HG03575 (cell line): ENCODE results near the gene DTYMK.
"Not testable (repeated sequence)": the region's sequence is repeated elsewhere in the genome, so short reads cannot be mapped to it uniquely, and the experiment has no call there.

Source experiments
- ATAC-seq: cut with Tn5 transposase; IDR thresholded peaks from one replicate; pipeline ENCODE4 v1.9.1; 2021; ENCODE audit not compliant: unreplicated experiment, insufficient number of reproducible peaks, low FRiP score; ENCODE audit errors: extremely low read depth

The DTYMK gene

GRCh38 chr2:241686650-241687425, at the start of gene DTYMK:
DTYMK (minus strand) TSS chr2:241686815; CDS start chr2:241686783, 32 bp downstream.
- no peak for ATAC-seq

- ATAC-seq, result no peak
Observed at GRCh38 chr2:241736111-241736510, 49.5 kb upstream of the DTYMK start.

DNA sequence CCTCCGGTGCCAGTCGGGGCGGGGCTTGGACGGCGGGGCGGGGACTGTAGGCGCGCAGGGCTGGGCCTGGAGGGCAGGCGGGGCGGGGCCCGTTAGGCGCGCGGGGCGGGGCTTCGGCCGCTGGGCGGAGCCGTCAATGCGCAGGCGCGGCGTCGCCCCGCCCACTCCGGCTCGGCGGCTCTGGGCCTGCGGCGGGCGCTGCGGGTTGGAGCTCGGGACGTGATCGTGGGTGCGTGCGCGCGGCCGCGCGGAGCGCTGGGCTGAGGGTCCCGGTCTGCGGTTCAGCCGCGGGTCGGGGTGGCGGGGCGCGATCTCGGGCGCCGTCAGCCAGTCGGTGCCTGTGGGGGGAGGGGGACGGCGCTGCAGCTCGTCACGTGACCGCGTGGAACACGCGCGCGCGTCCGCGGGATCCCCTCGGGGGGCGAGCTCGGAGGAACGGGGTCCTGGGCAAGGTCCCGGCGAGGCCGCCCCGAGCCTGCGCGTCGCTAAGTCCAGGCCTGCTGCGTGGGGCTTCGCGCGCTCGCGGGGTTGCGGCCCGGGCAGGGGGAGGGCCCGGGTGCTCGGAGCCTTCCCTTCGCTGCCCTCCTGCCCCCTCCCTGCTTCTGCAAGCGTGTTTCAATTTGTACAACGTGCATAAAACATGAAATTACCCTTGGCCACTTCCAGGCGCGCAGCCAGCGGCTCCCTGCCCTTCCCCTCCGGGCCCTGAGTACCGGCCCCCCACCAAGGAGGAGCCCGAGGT, 48.0 kb upstream of the DTYMK start, which contains the start of gene D2HGDH:
TSS of gene D2HGDH (plus strand) at position 164 of the 742 bp plus-strand sequence. CDS start 595 bp downstream, outside the sequence.
- no peak for ATAC-seq

DNA sequence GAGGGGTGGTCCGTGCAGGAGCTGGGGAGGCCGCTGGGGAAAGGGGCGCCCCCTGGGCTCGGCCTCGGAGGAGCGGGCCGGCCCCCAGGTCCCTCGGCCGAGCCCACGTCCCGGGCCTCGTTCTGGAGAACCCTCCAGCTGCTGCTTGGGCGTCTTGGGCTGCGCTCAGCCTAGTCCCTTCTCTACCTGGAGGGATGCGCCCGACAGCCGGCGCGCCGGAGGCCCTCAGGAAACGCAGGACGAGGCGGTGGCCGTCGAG, 47.5 kb upstream of the DTYMK start:
- ATAC-seq, result no peak

GRCh38 chr2:241733391-241734207, 47.0 kb upstream of the DTYMK start:
- ATAC-seq, result no peak

GRCh38 chr2:241732513-241733186, 46.0 kb upstream of the DTYMK start:
- not testable (repeated sequence) for ATAC-seq

GRCh38 chr2:241730671-241731293, 44.2 kb upstream of the DTYMK start:
- no peak for ATAC-seq

DNA sequence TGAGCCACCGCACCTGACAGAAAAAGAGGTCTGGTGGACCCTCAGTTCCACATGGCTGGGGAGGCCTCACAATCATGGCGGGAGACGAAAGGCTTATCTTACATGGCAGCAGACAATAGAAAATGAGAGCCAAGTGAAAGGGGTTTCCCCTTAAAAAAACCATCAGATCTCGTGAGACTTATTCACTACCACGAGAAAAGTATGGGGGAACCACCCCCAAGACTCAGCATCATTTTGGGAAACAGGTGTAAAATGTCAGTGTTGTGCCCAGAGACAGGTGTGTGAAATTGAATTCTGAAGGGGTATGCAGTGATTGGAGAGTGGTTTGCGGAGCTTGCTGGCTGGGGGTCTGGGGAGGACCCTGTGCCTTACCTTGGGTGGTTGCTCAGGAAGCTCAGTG, 43.3 kb upstream of the DTYMK start:
- no peak for ATAC-seq

- no peak for ATAC-seq
Observed at GRCh38 chr2:241728627-241729026, 42.0 kb upstream of the DTYMK start.

GRCh38 chr2:241728000-241728399, 41.4 kb upstream of the DTYMK start:
- ATAC-seq, result no peak

DNA sequence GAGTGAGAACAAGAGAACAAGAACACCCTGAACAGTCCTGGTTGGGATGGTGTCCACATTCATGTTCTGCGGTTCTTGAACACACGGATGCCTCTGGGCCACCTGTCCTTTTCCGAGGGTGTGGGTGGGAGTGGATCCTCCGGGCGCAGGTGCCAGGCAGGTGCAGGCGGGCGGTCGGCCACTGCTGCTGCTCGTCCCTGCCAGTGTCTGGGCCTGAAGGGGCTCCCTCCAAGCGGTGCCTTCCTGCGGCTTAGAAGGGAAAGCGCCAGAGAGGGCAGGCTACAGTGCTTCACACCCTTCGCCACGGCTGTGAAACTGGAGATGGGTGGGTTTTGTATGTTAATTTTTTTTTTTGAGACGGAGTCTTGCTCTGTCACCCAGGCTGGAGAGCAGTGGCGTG, 39.8 kb upstream of the DTYMK start:
- no peak for ATAC-seq

- ATAC-seq, result no peak
Observed at GRCh38 chr2:241724975-241725870, 38.6 kb upstream of the DTYMK start.

DNA sequence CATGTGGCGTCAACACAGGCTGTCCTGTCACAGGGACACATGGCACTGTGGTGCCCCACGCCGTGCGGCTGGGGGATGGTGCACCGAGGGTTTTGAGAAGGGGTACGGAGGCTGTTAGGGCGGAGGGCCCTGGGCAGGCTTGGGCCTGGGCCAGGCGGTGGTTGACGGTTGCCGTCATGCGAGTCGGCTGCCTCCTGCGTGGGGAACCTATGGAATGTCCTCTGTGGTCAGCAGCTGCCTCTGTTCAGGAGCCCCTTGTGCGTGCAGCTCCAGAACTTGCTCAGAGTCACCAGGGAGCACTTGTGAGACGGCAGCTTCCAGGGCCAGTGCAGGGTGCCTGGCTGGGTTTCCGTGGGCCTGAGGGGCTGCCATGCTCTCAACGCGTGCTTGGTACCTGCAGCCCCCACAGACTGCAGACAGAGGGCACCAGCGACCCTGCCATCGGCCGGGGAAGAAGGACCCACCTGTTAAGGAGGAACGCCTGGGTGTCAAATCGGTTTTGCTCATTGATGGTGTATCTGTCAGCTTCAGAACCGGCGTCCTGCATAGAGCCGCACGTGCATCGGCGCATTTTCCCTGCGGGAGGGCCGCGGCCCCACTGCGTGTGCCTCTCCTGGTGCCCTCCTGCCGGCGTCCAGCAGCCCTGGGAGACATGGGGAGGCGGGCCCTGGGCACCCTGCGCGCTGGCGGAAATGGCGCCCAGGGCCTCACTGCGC, 37.8 kb upstream of the DTYMK start:
- no peak for ATAC-seq

- ATAC-seq, result no peak
Observed at GRCh38 chr2:241722896-241723454, 36.4 kb upstream of the DTYMK start.

DNA sequence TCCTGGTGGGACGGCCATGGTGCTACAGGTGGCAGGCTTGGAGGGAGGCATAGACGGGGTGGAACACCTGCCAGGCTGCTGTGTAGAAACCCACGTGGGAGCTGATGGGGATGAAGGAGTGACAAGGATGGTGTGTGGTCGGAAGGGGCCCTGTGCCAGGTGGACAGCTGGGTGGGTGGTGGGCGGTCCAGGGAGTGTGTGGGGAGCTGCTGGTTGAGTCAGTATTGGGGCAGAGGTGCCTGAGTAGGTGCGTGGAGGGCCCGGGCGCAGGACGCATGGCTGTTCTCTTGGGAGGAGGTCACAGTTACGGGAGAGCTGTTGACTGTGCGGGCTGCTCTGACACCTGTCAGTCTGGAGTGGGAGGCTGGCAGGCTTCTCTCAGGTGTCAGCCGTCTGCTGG, 35.2 kb upstream of the DTYMK start:
- ATAC-seq, result no peak

- ATAC-seq, result no peak
Observed at GRCh38 chr2:241720560-241720959, 33.9 kb upstream of the DTYMK start.

DNA sequence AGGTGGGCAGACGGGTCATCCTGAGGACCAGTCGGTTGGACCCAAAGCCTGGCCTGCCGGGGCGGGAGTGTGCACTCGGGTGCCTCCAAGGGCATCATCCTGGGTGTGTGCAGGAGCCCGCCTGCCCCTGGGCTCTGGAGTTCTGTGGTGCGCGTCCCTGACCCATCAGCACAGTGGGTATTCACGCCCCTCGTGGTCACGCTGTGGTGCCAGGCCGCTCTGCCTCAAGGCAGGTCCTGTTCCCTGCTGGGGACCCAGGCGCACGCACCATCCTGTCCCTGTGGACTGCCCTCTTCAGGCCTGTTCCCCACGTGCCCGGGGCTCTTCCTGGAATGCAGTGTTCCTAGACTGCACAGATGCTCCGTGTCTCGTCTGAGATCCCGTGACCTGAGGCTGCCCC, 33.5 kb upstream of the DTYMK start:
- ATAC-seq, result no peak
